SU-DHL-6 (cell line): ENCODE measurements around the gene TPRKB.
"Not testable (repeated sequence)": the region's sequence is repeated elsewhere in the genome, so short reads cannot be mapped to it uniquely, and the experiment has no call there.

ENCODE experiments used
- H2AFZ ChIP-seq: fragments of 200-600 bp; sonication (generic); 2 replicates; pipeline ENCODE4 v1.6.1; 2014; ENCODE audit warnings: low read depth, mild to moderate bottlenecking, moderate library complexity, mixed read lengths, antibody characterized with exemption, low read length; ENCODE audit not compliant: severe bottlenecking
- H3F3A ChIP-seq: fragments of 200-600 bp; shearing (Covaris generic); 2 replicates; pipeline ENCODE4 v1.6.0; 2016; ENCODE audit warnings: antibody characterized with exemption, mild to moderate bottlenecking; ENCODE audit not compliant: insufficient read depth
- H3K27ac ChIP-seq: fragments of 200-600 bp; sonication (generic); 2 replicates; pipeline ENCODE4 v1.5.1; 2016; ENCODE audit warnings: low read depth, mild to moderate bottlenecking, low read length, moderate library complexity, mixed read lengths
- H3K27me3 ChIP-seq: fragments of 200-600 bp; sonication (generic), shearing (Covaris generic); 2 replicates; pipeline ENCODE4 v1.6.0; 2014; ENCODE audit warnings: mild to moderate bottlenecking, low read length
- H3K36me3 ChIP-seq: fragments of 200-600 bp; sonication (generic); 2 replicates; pipeline ENCODE4 v1.6.1; 2014; ENCODE audit warnings: mild to moderate bottlenecking, low read length, mixed read lengths
- H3K4me2 ChIP-seq: fragments of 300-600, 200-600 bp; shearing (Covaris generic), sonication (generic); 2 replicates; pipeline ENCODE4 v1.6.0; 2014; ENCODE audit warnings: low read length, low read depth, mild to moderate bottlenecking; ENCODE audit not compliant: poor library complexity, severe bottlenecking
- H3K4me3 ChIP-seq: fragments of 200-600 bp; sonication (generic); 2 replicates; pipeline ENCODE4 v1.5.1; 2014; ENCODE audit warnings: antibody characterized with exemption, low read length, mild to moderate bottlenecking, mixed read lengths; ENCODE audit not compliant: insufficient read depth, poor library complexity, severe bottlenecking
- H3K79me2 ChIP-seq: fragments of 200-600 bp; sonication (generic); 2 replicates; pipeline ENCODE4 v1.6.1; 2014; ENCODE audit warnings: mild to moderate bottlenecking, low read length, moderate library complexity; ENCODE audit not compliant: insufficient read depth
- H3K9ac ChIP-seq: fragments of 200-600 bp; sonication (generic); 2 replicates; pipeline ENCODE4 v1.7.0; 2014; ENCODE audit warnings: mild to moderate bottlenecking, low read length
- H3K9me2 ChIP-seq: fragments of 200-600 bp; sonication (generic); replicated peaks from 2 replicates; pipeline ENCODE4 v1.6.1; 2014; ENCODE audit warnings: low read length; ENCODE audit not compliant: insufficient read depth
- H3K9me3 ChIP-seq: fragments of 200-600 bp; sonication (generic); 2 replicates; pipeline ENCODE4 v1.6.1; 2014; ENCODE audit warnings: low read length, mixed read lengths; ENCODE audit not compliant: insufficient read depth
- H4K20me1 ChIP-seq: fragments of 200-600 bp; sonication (generic); 2 replicates; pipeline ENCODE4 v1.6.1; 2014; ENCODE audit warnings: low read depth, mild to moderate bottlenecking, antibody characterized with exemption, low read length, moderate library complexity, mixed read lengths
- EZH2phosphoT487 ChIP-seq: fragments of 200-600 bp; sonication (generic), shearing (Covaris generic); conservative IDR thresholded peaks from 2 replicates; pipeline ENCODE4 v1.6.1; 2018; ENCODE audit warnings: mild to moderate bottlenecking, antibody characterized with exemption, low read length, moderate library complexity, mixed read lengths
- TF ChIP-seq, protein P1 (sequence below): fragments of 200-600 bp; sonication (generic); IDR thresholded peaks from one replicate; pipeline ENCODE4 v1.5.1; 2017; ENCODE audit warnings: antibody characterized with exemption, mild to moderate bottlenecking, low read length, moderate library complexity; ENCODE audit not compliant: insufficient read depth, poor library complexity, severe bottlenecking

Gene TPRKB

DNA sequence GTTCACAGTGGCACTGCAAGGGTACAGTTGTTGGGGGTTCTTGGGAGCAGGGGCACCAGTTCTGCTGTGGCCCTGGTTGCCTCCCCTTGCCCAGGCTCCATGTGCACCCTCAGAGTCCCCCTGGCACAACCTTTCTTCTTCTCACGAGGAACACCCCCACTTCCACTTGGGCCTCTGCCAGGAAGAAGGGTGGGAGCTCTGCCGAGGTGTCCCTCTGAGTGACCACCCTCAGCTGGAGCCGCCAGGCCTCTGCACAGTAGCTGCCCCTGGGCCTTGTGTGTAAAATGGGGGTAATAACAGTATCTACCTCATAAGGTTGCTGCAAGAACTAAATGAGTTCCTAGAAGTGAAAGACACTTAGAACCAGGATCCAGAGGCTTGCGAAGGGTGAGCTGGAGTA is 8.4 kb downstream of the TPRKB start:
- Histone ChIP-seq H3K27me3 (no peaks in the 10 kb centered on the region), H3K79me2 (no peaks in the 10 kb centered on the region), H3K9me3 (no peaks in the 10 kb centered on the region), H3K9ac (no peak overlapping the region), H3F3A (peaks cover 8% of the 10 kb centered on the region; the same call in 1 of the 2 replicates), H3K27ac (no peak overlapping the region), H4K20me1 (no peaks in the 10 kb centered on the region), H3K4me2 (no peak overlapping the region), H3K9me2 (no peaks in the 10 kb centered on the region), H2AFZ (no peak overlapping the region), H3K36me3 (peaks cover 25% of the 10 kb centered on the region; the same call in 1 of the 2 replicates), H3K4me3 (no peak overlapping the region)
- no peak for TF ChIP-seq EZH2phosphoT487
- TF ChIP-seq, protein P1, sequence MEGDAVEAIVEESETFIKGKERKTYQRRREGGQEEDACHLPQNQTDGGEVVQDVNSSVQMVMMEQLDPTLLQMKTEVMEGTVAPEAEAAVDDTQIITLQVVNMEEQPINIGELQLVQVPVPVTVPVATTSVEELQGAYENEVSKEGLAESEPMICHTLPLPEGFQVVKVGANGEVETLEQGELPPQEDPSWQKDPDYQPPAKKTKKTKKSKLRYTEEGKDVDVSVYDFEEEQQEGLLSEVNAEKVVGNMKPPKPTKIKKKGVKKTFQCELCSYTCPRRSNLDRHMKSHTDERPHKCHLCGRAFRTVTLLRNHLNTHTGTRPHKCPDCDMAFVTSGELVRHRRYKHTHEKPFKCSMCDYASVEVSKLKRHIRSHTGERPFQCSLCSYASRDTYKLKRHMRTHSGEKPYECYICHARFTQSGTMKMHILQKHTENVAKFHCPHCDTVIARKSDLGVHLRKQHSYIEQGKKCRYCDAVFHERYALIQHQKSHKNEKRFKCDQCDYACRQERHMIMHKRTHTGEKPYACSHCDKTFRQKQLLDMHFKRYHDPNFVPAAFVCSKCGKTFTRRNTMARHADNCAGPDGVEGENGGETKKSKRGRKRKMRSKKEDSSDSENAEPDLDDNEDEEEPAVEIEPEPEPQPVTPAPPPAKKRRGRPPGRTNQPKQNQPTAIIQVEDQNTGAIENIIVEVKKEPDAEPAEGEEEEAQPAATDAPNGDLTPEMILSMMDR: no peak

DNA sequence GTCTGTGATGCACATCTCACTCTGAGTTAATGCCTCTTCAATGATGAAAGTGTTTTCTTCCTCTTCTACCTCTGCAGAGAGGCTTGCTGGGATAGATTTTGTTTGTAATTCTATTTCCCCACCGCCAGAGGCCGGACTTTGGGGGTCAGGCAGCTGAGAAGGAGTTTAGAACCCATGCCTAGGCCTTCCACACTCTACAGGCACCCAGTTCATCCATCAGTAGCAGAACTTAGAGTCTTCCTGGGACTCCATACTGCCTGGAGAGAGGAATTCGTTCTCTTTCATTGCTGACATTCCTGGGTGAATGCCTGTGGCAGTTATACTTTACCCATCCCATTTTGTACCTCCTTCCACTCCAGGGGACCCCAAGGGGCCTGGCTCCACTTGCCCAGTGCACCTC is 9.1 kb downstream of the TPRKB start:
- Histone ChIP-seq H3K4me2 (no peak overlapping the region), H3K4me3 (no peak overlapping the region), H4K20me1 (no peaks in the 10 kb centered on the region), H3K27ac (no peak overlapping the region), H3K9ac (no peak overlapping the region), H3K27me3 (no peaks in the 10 kb centered on the region), H3K36me3 (peaks cover 23% of the 10 kb centered on the region; the same call in 1 of the 2 replicates), H3K9me2 (no peaks in the 10 kb centered on the region), H2AFZ (no peak overlapping the region), H3F3A (peaks cover 8% of the 10 kb centered on the region; the same call in 1 of the 2 replicates), H3K9me3 (no peaks in the 10 kb centered on the region), H3K79me2 (no peaks in the 10 kb centered on the region)
- TF ChIP-seq, protein P1: no peak
- no peak for TF ChIP-seq EZH2phosphoT487

DNA sequence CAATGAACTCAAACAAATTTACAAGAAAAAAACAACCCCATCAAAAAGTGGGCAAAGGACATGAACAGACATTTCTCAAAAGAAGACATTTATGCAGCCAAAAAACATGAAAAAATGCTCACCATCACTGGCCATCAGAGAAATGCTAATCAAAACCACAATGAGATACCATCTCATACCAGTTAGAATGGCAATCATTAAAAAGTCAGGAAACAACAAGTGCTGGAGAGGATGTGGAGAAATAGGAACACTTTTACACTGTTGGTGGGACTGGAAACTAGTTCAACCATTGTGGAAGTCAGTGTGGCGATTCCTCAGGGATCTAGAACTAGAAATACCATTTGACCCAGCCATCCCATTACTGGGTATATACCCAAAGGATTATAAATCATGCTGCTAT is 10.5 kb downstream of the TPRKB start:
- H2AFZ ChIP-seq, H3K27me3 ChIP-seq, H3K9me3 ChIP-seq, H3K4me2 ChIP-seq, H3K4me3 ChIP-seq, H3K27ac ChIP-seq, H3F3A ChIP-seq, H3K9me2 ChIP-seq, H3K79me2 ChIP-seq, H4K20me1 ChIP-seq, H3K9ac ChIP-seq: not testable (repeated sequence)
- peaks cover 17% of the 10 kb centered on the region; the same call in 1 of the 2 replicates for H3K36me3 ChIP-seq

DNA sequence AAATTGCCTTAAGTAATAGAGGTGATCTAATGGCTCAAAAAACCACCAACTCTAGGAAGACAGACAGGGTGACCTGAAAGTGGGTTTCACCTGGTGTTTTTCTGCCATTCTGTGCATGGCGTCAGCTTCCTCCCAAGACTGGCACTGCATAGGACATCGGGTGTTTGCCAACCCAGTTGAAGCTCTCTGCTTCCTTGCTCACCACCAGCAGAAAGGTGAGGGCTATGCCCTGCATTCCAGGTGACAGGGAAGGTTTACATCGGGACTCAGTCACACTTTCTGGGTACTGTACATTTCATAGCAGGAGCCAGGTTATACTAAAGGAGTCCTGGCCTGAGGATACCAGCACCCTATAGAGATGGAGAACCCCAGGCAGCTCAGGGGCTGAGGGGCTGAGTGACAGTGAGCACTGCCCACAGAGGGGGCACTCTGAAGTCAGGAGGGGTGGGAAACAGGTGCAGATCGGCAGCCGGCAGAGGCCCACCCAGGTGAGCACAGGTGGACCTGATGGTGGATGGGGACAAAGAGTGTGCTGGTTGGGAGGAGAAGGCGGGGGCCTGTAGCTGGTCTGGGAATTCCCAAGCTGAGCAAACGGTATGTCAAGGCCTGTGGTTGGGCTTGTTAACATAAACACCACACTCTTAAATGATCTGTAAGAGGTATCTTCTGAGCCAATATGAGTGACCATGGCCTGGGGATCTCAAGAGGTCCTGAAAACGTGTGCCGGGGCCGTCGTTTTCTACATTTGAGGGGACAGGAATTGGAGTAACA is 18.1 kb downstream of the TPRKB start:
- H3K9ac ChIP-seq: no peak overlapping the region
- H3K36me3 ChIP-seq: no peaks in the 10 kb centered on the region
- TF ChIP-seq, protein P1: no peak
- no peak for TF ChIP-seq EZH2phosphoT487
- no peaks in the 10 kb centered on the region for H4K20me1 ChIP-seq
- H3K4me2 ChIP-seq: no peak overlapping the region
- no peak overlapping the region for H3K27ac ChIP-seq
- H3K27me3 ChIP-seq: peaks cover 3% of the 10 kb centered on the region; the same call in 1 of the 2 replicates
- H3K79me2 ChIP-seq: no peaks in the 10 kb centered on the region
- H2AFZ ChIP-seq: no peak overlapping the region
- H3K9me3 ChIP-seq: no peaks in the 10 kb centered on the region
- no peaks in the 10 kb centered on the region for H3K9me2 ChIP-seq
- no peaks in the 10 kb centered on the region for H3F3A ChIP-seq
- no peak overlapping the region for H3K4me3 ChIP-seq
